ENCODE data around the gene ADRA1B. TPM values are rescaled to one million over a fixed set of nuclear protein-coding genes. Genes with fewer than 3 reads are reported as not detected.

Gene ADRA1B
- total RNA-seq, 1 donor from 2014 or later = 7.1 TPM

DNA sequence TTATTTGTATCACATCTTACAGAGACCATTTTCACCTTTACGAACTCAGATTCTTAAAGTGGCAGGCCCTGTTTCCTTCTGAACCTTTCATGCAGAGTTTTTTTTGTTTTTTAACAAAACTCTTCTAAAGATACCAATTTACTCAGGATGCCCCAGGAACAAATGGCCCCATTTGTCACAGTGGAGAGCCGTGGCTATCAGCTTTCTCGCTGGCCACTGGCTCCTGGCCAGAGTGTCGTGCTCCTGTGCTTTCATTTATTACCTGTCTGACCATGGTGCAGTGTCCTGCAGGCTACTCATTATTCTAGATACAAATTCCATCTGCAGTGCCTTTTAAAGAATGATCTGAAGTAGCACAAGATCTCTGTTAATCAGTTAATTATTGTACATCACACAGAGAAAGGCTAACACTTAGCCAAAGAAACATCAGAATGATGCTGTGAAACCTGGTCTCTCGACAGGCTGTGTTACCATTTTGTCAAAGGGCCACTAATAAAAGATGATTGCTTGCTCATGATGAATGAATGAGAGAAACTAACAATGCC lies 27.8 kb downstream of the ADRA1B start:
- Histone ChIP-seq H3K9me3 (no peaks in the 10 kb centered on the region), H3K27ac (no peak overlapping the region), H3K4me1 (no peaks in the 10 kb centered on the region), H3K36me3 (no peaks in the 10 kb centered on the region), H3K27me3 (no peaks in the 10 kb centered on the region), H3K4me3 (no peak overlapping the region)
- intact Hi-C loops (cut with DNase I) = no loop called here
- ATAC-seq (no peak), DNase-seq (no peak)
- no peak for TF ChIP-seq CTCF (IDR thresholded peaks at IDR 0.05)

GRCh38 chr5:159945359-159945758 lies 29.1 kb downstream of the ADRA1B start:
- intact Hi-C loops (cut with DNase I) = no loop called here
- no peak for DNase-seq
- no peaks in the 10 kb centered on the region for H3K36me3 ChIP-seq
- no peaks in the 10 kb centered on the region for H3K9me3 ChIP-seq
- no peak overlapping the region for H3K4me3 ChIP-seq
- H3K27ac ChIP-seq = no peak overlapping the region
- no peaks in the 10 kb centered on the region for H3K4me1 ChIP-seq
- no peaks in the 10 kb centered on the region for H3K27me3 ChIP-seq
- no peak for TF ChIP-seq CTCF (IDR thresholded peaks at IDR 0.05)
- ATAC-seq = no peak

DNA sequence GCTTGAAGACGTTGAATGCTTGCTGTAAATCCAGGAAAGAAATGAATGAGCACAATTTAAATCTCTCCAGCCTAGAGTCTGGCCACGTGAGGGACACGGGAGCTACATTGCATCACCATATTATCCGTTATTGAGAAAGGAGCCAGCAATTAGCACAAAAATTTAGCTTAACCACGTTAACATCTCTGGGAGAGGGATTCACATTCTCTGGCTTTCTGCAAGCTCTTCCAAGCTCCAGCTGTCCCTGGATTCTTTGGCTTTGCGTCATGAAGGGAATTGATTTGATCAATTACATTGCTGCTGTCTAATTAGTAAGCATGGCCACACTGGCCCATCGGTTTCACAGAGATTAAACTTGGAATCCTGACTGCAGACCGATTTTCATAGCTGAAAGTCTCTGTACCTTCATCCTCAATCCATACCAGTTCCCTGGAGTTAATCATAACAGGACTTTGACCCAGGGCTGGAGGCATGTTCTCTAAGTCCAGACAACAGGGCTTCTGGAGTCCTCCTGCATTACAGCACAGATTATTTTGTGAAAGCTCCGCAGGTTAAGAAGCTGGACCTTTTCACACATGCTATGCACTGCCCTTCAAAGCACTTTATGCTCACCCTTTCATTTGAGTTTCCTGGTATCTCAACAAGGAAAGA lies 31.6 kb downstream of the ADRA1B start:
- no peak for ATAC-seq
- Histone ChIP-seq H3K4me3 (no peak overlapping the region), H3K9me3 (no peaks in the 10 kb centered on the region), H3K4me1 (no peaks in the 10 kb centered on the region), H3K27me3 (no peaks in the 10 kb centered on the region), H3K27ac (no peak overlapping the region), H3K36me3 (no peaks in the 10 kb centered on the region)
- no peak for TF ChIP-seq CTCF (IDR thresholded peaks at IDR 0.05)
- DNase-seq = no peak
- intact Hi-C loops (cut with DNase I) = no loop called here

GRCh38 chr5:159951387-159951786 lies 35.1 kb downstream of the ADRA1B start:
- Histone ChIP-seq H3K27me3 (no peaks in the 10 kb centered on the region), H3K4me3 (no peak overlapping the region), H3K27ac (no peak overlapping the region), H3K36me3 (no peaks in the 10 kb centered on the region), H3K9me3 (no peaks in the 10 kb centered on the region), H3K4me1 (no peaks in the 10 kb centered on the region)
- intact Hi-C loops (cut with DNase I) = no loop called here
- no peak for TF ChIP-seq CTCF (IDR thresholded peaks at IDR 0.05)
- ATAC-seq (no peak), DNase-seq (no peak)

- H3K27ac ChIP-seq = no peak overlapping the region
- H3K4me1 ChIP-seq = no peaks in the 10 kb centered on the region
- H3K9me3 ChIP-seq = no peaks in the 10 kb centered on the region
- intact Hi-C loops (cut with DNase I) = no loop called here
- H3K4me3 ChIP-seq = no peak overlapping the region
- no peak for DNase-seq
- ATAC-seq = no peak
- H3K36me3 ChIP-seq = no peaks in the 10 kb centered on the region
- TF ChIP-seq CTCF (IDR thresholded peaks at IDR 0.05) = no peak
- H3K27me3 ChIP-seq = no peaks in the 10 kb centered on the region
These were observed 35.6 kb downstream of the ADRA1B start for GRCh38 chr5:159951834-159952233.

Measured in upper lobe of right lung (tissue), 1 donor.